Heart left ventricle (tissue), 16 donors: ENCODE results near the gene HSPA14. TPM values are rescaled to one million over a fixed set of nuclear protein-coding genes. Genes with fewer than 3 reads are reported as not detected.

Source experiments
- ATAC-seq, 4 donors: fragments of 200-7000 bp; cut with Tn5 transposase; one replicate each; pipeline ENCODE4 v1.9.1; 2020 to 2022; ENCODE audit warnings: moderate library complexity in 4 of 4, mild to moderate bottlenecking in 3 of 4, moderate number of reproducible peaks in 1 of 4
- DNase-seq, 5 donors: peaks; one replicate each; pipeline ENCODE4 v3.0.0-alpha.2; 2020
- H3K27ac ChIP-seq, 12 donors: fragments of 200-600 bp; sonication (generic) in 4 of 12; one replicate each; pipeline versions ENCODE4 v1.5.0 to v1.8.0; 2016 to 2022; ENCODE audit warnings: mild to moderate bottlenecking in 2 of 12
- H3K27me3 ChIP-seq, 9 donors: fragments of 200-600 bp; sonication (generic) in 2 of 9; one replicate each; pipeline versions ENCODE4 v1.5.1 to v1.8.0; 2016 to 2022; ENCODE audit warnings: mild to moderate bottlenecking in 3 of 9
- H3K36me3 ChIP-seq, 9 donors: fragments of 200-600 bp; sonication (generic) in 2 of 9; one replicate each; pipeline versions ENCODE4 v1.5.0 to v1.8.0; 2018 to 2022; ENCODE audit warnings: mild to moderate bottlenecking in 2 of 9
- H3K4me1 ChIP-seq, 12 donors: fragments of 200-600 bp; sonication (generic) in 4 of 12; one replicate each; pipeline versions ENCODE4 v1.5.0 to v1.8.0; 2016 to 2022; ENCODE audit warnings: mild to moderate bottlenecking in 3 of 12
- H3K4me3 ChIP-seq, 12 donors: fragments of 200-600 bp; sonication (generic) in 4 of 12; one replicate each; pipeline versions ENCODE4 v1.5.0 to v1.8.0; 2017 to 2022; ENCODE audit warnings: mild to moderate bottlenecking in 9 of 12, moderate library complexity in 4 of 12
- H3K9me3 ChIP-seq, 12 donors: fragments of 200-600 bp; sonication (generic) in 4 of 12; one replicate each; pipeline versions ENCODE4 v1.5.0 to v1.8.0; 2016 to 2022; ENCODE audit warnings: mild to moderate bottlenecking in 1 of 12
- POLR2A ChIP-seq, 2 donors: fragments of 450-650 bp; IDR thresholded peaks; one replicate each; pipeline ENCODE4 v1.6.1; 2017; ENCODE audit warnings: antibody characterized with exemption in 2 of 2, mild to moderate bottlenecking in 2 of 2, moderate library complexity in 2 of 2
- WGBS, 4 donors: extraction: QIAGEN DNeasy Blood & Tissue Kit in 2 of 4; methylation state at CpG; one replicate each; pipeline versions ENCODE4 v1.1.5 to v1.1.7; 2013 to 2018; 5-methylcytosine and 5-hydroxymethylcytosine counted together
- intact Hi-C, 10 donors: fragments of 100-400 bp; cut with DNase I; formaldehyde crosslinking; loops; one replicate each; pipeline versions ENCODE4 v1.11.1 to v1.14.2; 2022
- polyA plus RNA-seq, 2 donors: library from polyadenylated mRNA; stranded (reverse); fragments of 200-250 nt; gene quantifications; one replicate each; pipeline ENCODE4 v1.2.3, GENCODE V29; 2013
- total RNA-seq, 9 donors: library from RNA; depleted of rRNA in 2 of 9; stranded (reverse); fragments of >200 nt in 2 of 9; fragmentation: NEBNext Ultra II Directional in 3 of 9; extraction: Animal tissue kit (Norgen Biotek cat#: 25700) in 3 of 9; gene quantifications; one replicate each; pipeline versions ENCODE4 v1.1.0 to v1.2.4, GENCODE V29; 2016 to 2023
- TF ChIP-seq, protein P1 (sequence below), 12 donors: fragments of 200-600 bp; sonication (generic) in 4 of 12; IDR thresholded peaks; one replicate each; pipeline versions ENCODE4 v1.5.0 to v1.8.0; 2018 to 2022; ENCODE audit warnings: antibody characterized with exemption in 12 of 12, mild to moderate bottlenecking in 5 of 12
- donor health status: ischemic (EF 13 %, LVEDD 7.1; RV severe dilation, severe dysfunction).
- donor health status: healthy with polysubstance abuse.
- donor health status: DM: no; HTN: yes; CAD: no.
- donor health status: DM: no; HTN: no; CAD: no.
- donor health status: ischemic (EF 25% LVEDD 6.9; RV normal size, moderate dysfunction).
- donor health status: ischemic (EF 25% LVEDD 5.7; RV mildly dilated, moderate dysfunction).
- donor health status: healthy.
- donor health status: DM: yes; HTN: yes; CAD: no.
- donor health status: ischemic (EF 35%, LVEDD 5.7; RV mildly dilated, moderate dysfunction).
- donor health status: nonischemic (EF 11% LVEDD 7.7; RV severe dilation, severe dysfunction).
- donor health status: DM: yes; HTN: yes; CAD: no.
- donor health status: PGD.
- donor health status: ischemic (EF 29% LVEDD 5.4; RV normal size, mild dysfunction).
- donor health status: nonischemic (EF 23%, LVEDD 6.1; RV moderate dilation, normal function).

Gene HSPA14
- total and polyA plus RNA-seq, 11 donors: 6.2 to 16.9 (median 8.3) TPM

DNA sequence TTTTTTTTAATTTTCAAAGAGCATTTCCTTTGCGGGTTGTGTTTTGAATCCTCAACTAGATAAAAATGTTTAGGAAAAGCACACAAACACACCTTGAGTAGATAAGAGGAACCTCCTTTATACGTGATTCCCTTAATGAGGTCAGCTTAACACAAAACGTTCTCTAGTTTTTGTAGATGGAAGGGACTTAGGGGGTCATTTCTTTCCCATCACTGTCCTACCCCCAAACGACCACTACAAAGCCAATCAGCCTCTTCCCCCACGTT is 41.8 kb downstream of the HSPA14 start:
- H3K36me3 ChIP-seq: no peaks in the 10 kb centered on the region
- TF ChIP-seq, protein P1, sequence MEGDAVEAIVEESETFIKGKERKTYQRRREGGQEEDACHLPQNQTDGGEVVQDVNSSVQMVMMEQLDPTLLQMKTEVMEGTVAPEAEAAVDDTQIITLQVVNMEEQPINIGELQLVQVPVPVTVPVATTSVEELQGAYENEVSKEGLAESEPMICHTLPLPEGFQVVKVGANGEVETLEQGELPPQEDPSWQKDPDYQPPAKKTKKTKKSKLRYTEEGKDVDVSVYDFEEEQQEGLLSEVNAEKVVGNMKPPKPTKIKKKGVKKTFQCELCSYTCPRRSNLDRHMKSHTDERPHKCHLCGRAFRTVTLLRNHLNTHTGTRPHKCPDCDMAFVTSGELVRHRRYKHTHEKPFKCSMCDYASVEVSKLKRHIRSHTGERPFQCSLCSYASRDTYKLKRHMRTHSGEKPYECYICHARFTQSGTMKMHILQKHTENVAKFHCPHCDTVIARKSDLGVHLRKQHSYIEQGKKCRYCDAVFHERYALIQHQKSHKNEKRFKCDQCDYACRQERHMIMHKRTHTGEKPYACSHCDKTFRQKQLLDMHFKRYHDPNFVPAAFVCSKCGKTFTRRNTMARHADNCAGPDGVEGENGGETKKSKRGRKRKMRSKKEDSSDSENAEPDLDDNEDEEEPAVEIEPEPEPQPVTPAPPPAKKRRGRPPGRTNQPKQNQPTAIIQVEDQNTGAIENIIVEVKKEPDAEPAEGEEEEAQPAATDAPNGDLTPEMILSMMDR (IDR thresholded peaks at IDR 0.05): no peak
- no peak for TF ChIP-seq POLR2A (IDR thresholded peaks at IDR 0.05)
- ATAC-seq: no peak
- H3K27ac ChIP-seq: no peak overlapping the region
- WGBS, 4 donors: 3 to 5% (median 4%) methylated on average over 5 of the region's 5 CpGs
- H3K4me1 ChIP-seq: peaks cover 0 to 36% (median 21%) of the 10 kb centered on the region in 12 donors
- intact Hi-C loops: loop anchor here in 6 of 10 donors (2.0 to 10.0 kb wide), 7 partner anchors 38 to 215 kb away; partner anchors contain the start of genes CDNF (in 4 of the 6), HSPA14 (in 4 of the 6), MSANTD7 (in 4 of the 6) and DCLRE1C (in 3 of the 6)
- no peak for DNase-seq
- no peaks in the 10 kb centered on the region for H3K9me3 ChIP-seq
- H3K27me3 ChIP-seq: no peaks in the 10 kb centered on the region
- H3K4me3 ChIP-seq: peak overlapping the region in 10 of 12 donors; percentile 74 to 97 (median 90)

DNA sequence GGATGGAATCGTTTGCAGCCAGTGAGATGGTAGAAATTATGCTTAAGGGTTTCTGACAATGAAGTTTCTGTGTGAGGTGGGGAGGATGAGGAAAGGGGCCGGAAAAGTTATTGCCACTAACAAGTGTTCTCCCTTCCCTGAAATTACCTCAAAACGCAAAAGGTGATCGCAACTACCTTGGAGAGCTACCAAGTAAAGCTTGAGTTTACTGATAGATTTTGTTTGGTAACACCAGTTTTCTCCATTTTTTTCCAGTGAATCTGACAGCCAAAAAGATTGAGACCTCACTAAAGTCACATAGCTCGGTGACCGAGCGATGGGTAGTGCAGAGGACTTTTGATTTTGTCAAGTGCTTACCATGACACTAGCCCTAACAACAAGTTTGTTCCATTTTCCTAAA is 42.1 kb downstream of the HSPA14 start:
- DNase-seq (no peak), ATAC-seq (no peak)
- intact Hi-C loops: no loop called here
- Histone ChIP-seq H3K9me3 (no peaks in the 10 kb centered on the region), H3K36me3 (no peaks in the 10 kb centered on the region), H3K4me1 (peaks cover 0 to 36% (median 21%) of the 10 kb centered on the region in 12 donors), H3K27ac (no peak overlapping the region), H3K27me3 (no peaks in the 10 kb centered on the region), H3K4me3 (peak overlapping the region in 3 of 12 donors; percentile 84 to 95 (median 91))
- no peak for TF ChIP-seq POLR2A (IDR thresholded peaks at IDR 0.05)
- TF ChIP-seq, protein P1 (IDR thresholded peaks at IDR 0.05): no peak
- 59 to 66% (median 65%) methylated on average over 7 of the region's 7 CpGs for WGBS, 4 donors

DNA sequence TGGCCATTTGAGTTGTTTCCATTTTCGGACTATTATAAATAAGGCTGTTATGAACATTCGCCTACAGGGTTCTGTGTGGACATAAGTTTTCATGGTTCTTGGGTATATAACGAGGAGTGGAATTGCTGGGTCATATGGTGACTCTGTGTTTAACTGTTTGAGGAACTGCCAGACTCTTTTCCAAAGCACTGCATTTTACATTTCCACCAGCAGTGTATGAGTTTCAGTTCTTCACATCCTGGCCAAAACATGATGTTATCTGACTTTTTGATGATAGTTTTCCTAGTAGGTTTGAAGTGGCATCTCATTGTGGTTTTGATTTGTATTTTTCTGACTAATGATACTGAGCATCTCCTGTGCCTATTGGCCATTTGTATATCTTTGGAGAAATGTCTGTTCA is 46.0 kb downstream of the HSPA14 start:
- no peak overlapping the region for H3K27ac ChIP-seq
- H3K4me3 ChIP-seq: no peak overlapping the region
- TF ChIP-seq, protein P1 (IDR thresholded peaks at IDR 0.05): no peak
- no peak for TF ChIP-seq POLR2A (IDR thresholded peaks at IDR 0.05)
- peaks cover 0 to 13% (median 7%) of the 10 kb centered on the region in 12 donors for H3K4me1 ChIP-seq
- H3K36me3 ChIP-seq: no peaks in the 10 kb centered on the region
- 94 to 97% (median 95%) methylated on average over 3 of the region's 3 CpGs for WGBS, 4 donors
- no peaks in the 10 kb centered on the region for H3K27me3 ChIP-seq
- ATAC-seq: no peak
- intact Hi-C loops: no loop called here
- DNase-seq: no peak
- no peaks in the 10 kb centered on the region for H3K9me3 ChIP-seq

DNA sequence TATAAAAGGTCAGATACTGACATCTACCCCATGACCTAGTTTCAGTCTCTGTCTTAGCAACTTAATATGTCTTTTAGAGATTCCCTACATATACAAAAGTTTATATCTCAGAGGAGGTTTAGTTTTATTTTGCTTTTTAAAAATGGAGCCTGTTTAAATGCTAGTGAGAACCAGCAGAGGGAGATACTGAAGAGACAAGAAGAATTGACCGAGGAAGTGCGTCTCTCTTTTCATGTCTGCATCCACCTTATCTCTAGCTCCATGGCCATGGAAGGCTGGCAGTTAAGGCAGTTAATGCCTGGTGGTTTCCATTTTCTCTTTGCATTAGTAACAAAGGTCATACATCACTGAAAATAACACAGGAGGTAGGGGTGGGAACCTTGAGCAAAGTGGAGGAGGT is 51.2 kb downstream of the HSPA14 start:
- Histone ChIP-seq H3K27me3 (no peaks in the 10 kb centered on the region), H3K9me3 (no peaks in the 10 kb centered on the region), H3K4me3 (no peak overlapping the region), H3K4me1 (no peaks in the 10 kb centered on the region), H3K36me3 (no peaks in the 10 kb centered on the region), H3K27ac (no peak overlapping the region)
- TF ChIP-seq, protein P1 (IDR thresholded peaks at IDR 0.05): peak in 1 of 12 donors; percentile 9
- no peak for TF ChIP-seq POLR2A (IDR thresholded peaks at IDR 0.05)
- 71 to 79% (median 78%) methylated on average over 2 of the region's 2 CpGs for WGBS, 4 donors
- no peak for ATAC-seq
- DNase-seq: no peak
- intact Hi-C loops: no loop called here
